ENCODE measurements around the gene ZNF30. TPM values are rescaled to one million over a fixed set of nuclear protein-coding genes. Genes with fewer than 3 reads are reported as not detected.

ZNF30 gene
- total RNA-seq, 4 donors from 2014 or later = 2.4 to 5.6 (median 3.1) TPM

DNA sequence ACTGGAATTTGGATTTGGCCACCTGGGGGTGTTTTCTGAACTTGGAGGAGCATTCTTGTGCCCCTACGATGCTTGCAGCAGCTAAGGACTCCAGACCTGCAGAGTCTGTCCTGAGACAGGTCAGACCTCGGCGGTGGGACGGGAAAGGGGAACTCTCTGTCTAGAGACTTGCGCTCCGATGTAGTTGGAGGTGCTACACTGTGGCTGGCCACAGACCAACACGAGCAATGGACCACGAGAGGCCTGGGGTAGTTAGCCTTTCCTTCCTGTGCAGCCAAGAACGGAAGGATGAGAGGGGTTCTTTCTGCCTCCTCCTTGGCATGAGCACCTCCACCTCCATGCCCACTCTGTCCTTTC is 67.6 kb downstream of the ZNF30 start:
- Histone ChIP-seq H3K27me3 (no peaks in the 10 kb centered on the region), H3K9me3 (no peaks in the 10 kb centered on the region), H3K27ac (peak overlapping the region in 2 of 3 donors; percentile 51 to 53), H3K4me3 (replicated peaks in 1 of 3) (no peak overlapping the region), H3K4me1 (peaks cover 8 to 25% of the 10 kb centered on the region in 2 donors), H3K36me3 (no peaks in the 10 kb centered on the region)
- WGBS, 2 donors = 86 to 91% methylated on average over 9 of the region's 9 CpGs
- DNase-seq = no peak
- intact Hi-C loops (cut with DNase I) = no loop called here
- TF ChIP-seq POLR2A (IDR thresholded peaks at IDR 0.05) = no peak
- TF ChIP-seq, protein P1, sequence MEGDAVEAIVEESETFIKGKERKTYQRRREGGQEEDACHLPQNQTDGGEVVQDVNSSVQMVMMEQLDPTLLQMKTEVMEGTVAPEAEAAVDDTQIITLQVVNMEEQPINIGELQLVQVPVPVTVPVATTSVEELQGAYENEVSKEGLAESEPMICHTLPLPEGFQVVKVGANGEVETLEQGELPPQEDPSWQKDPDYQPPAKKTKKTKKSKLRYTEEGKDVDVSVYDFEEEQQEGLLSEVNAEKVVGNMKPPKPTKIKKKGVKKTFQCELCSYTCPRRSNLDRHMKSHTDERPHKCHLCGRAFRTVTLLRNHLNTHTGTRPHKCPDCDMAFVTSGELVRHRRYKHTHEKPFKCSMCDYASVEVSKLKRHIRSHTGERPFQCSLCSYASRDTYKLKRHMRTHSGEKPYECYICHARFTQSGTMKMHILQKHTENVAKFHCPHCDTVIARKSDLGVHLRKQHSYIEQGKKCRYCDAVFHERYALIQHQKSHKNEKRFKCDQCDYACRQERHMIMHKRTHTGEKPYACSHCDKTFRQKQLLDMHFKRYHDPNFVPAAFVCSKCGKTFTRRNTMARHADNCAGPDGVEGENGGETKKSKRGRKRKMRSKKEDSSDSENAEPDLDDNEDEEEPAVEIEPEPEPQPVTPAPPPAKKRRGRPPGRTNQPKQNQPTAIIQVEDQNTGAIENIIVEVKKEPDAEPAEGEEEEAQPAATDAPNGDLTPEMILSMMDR (IDR thresholded peaks at IDR 0.05) = no peak

Other genes starting within 250 kb of the ZNF30 start
- 1 to 10 TPM; 1.0 to 2.0 (median 1.5) TPM for gene SCGB2B2, start 249.7 kb upstream of the ZNF30 start, total RNA-seq
- gene ZNF302, start 249.2 kb upstream of the ZNF30 start, total RNA-seq = 10 to 100 TPM; 33.5 to 60.8 (median 47.9) TPM
- gene ZNF181, start 192.7 kb upstream of the ZNF30 start, total RNA-seq = 10 to 100 TPM; 28.1 to 39.8 (median 36.0) TPM
- gene ZNF599, start 153.7 kb upstream of the ZNF30 start, total RNA-seq = 10 to 100 TPM; 14.3 to 22.5 (median 17.2) TPM
- 10 to 100 TPM in 1 of 4 donors, 1 to 10 TPM in 3; 7.5 to 13.2 (median 9.3) TPM for gene ZNF792, start 37.3 kb downstream of the ZNF30 start, total RNA-seq
- gene GRAMD1A, start 73.4 kb downstream of the ZNF30 start, total RNA-seq = 10 to 100 TPM; 33.4 to 57.5 (median 47.0) TPM
- gene SCN1B, start 103.6 kb downstream of the ZNF30 start, total RNA-seq = 10 to 100 TPM in 2 of 4 donors, 1 to 10 TPM in 2; 5.7 to 19.6 (median 10.1) TPM
- gene HPN, start 114.8 kb downstream of the ZNF30 start, total RNA-seq = 10 to 100 TPM; 16.3 to 19.3 (median 17.9) TPM
- 1 to 10 TPM in 1 of 4 donors, not detected in 3; 1.1 TPM for gene FXYD3, start 188.9 kb downstream of the ZNF30 start, total RNA-seq
- gene LGI4, start 208.2 kb downstream of the ZNF30 start, total RNA-seq = 10 to 100 TPM in 1 of 4 donors, 1 to 10 TPM in 3; 3.2 to 10.9 (median 6.9) TPM
- gene FXYD1, start 211.9 kb downstream of the ZNF30 start, total RNA-seq = 10 to 100 TPM in 2 of 4 donors, 1 to 10 TPM in 2; 1.1 to 26.3 (median 8.8) TPM
- 1 to 10 TPM in 1 of 4 donors, not detected in 3; 1.6 TPM for gene FXYD7, start 216.4 kb downstream of the ZNF30 start, total RNA-seq
- 10 to 100 TPM in 3 of 4 donors, 1 to 10 TPM in 1; 9.3 to 52.4 (median 19.6) TPM for gene FXYD5, start 227.8 kb downstream of the ZNF30 start, total RNA-seq